Progenitor cell of endocrine pancreas (in vitro differentiated cells): Measurements from ENCODE around the gene CRK. TPM values are rescaled to one million over a fixed set of nuclear protein-coding genes. Genes with fewer than 3 reads are reported as not detected.

Experiments
- DNase-seq: peaks from one replicate; pipeline ENCODE4 v3.0.0; 2021; ENCODE audit warnings: low spot score; ENCODE audit not compliant: unreplicated experiment
- H3K27ac Mint-ChIP-seq: 2 replicates; pipeline ENCODE4 v1.8.0; 2021; ENCODE audit warnings: mild to moderate bottlenecking, moderate library complexity, mixed read lengths
- H3K27me3 Mint-ChIP-seq: 2 replicates; pipeline ENCODE4 v1.8.0; 2021; ENCODE audit warnings: mixed read lengths
- H3K36me3 Mint-ChIP-seq: 2 replicates; pipeline ENCODE4 v1.8.0; 2022; ENCODE audit warnings: mixed read lengths; ENCODE audit not compliant: insufficient read depth
- H3K4me1 Mint-ChIP-seq: 2 replicates; pipeline ENCODE4 v1.8.0; 2021; ENCODE audit warnings: low read depth, mixed read lengths
- H3K4me3 Mint-ChIP-seq: 2 replicates; pipeline ENCODE4 v1.8.0; 2021; ENCODE audit warnings: low read depth, mild to moderate bottlenecking, moderate library complexity, mixed read lengths
- H3K9me3 Mint-ChIP-seq: 2 replicates; pipeline ENCODE4 v1.8.0; 2021; ENCODE audit warnings: low read depth, mixed read lengths
- CTCF ChIP-seq: fragments of 200-600 bp; sonication (generic); IDR thresholded peaks from one replicate; pipeline ENCODE4 v1.5.0; 2021; ENCODE audit warnings: antibody characterized with exemption, mild to moderate bottlenecking; ENCODE audit not compliant: unreplicated experiment
- total RNA-seq: library from RNA; stranded (reverse); gene quantifications from 2 replicates; pipeline ENCODE4 v1.2.1, GENCODE V29; 2021

Gene CRK
- total RNA-seq, 1 donor from 2014 or later: 41.6 TPM

- Mint-ChIP-seq H3K27me3 (no peaks in the 10 kb centered on the region), H3K9me3 (no peaks in the 10 kb centered on the region), H3K4me3 (no peak overlapping the region), H3K36me3 (no peaks in the 10 kb centered on the region), H3K27ac (no peak overlapping the region), H3K4me1 (peaks cover 7% of the 10 kb centered on the region)
- TF ChIP-seq CTCF: no peak
- no peak for DNase-seq
These were observed 15.1 kb downstream of the CRK start for GRCh38 chr17:1440921-1441320.

- no peaks in the 10 kb centered on the region for H3K27me3 Mint-ChIP-seq
- peaks cover 4% of the 10 kb centered on the region for H3K36me3 Mint-ChIP-seq
- TF ChIP-seq CTCF: no peak
- H3K9me3 Mint-ChIP-seq: no peaks in the 10 kb centered on the region
- DNase-seq: no peak
- H3K4me1 Mint-ChIP-seq: peaks cover 7% of the 10 kb centered on the region
- H3K4me3 Mint-ChIP-seq: no peak overlapping the region
- H3K27ac Mint-ChIP-seq: peak overlapping the region; percentile 86
These were observed 17.4 kb downstream of the CRK start for GRCh38 chr17:1438593-1439083.

DNA sequence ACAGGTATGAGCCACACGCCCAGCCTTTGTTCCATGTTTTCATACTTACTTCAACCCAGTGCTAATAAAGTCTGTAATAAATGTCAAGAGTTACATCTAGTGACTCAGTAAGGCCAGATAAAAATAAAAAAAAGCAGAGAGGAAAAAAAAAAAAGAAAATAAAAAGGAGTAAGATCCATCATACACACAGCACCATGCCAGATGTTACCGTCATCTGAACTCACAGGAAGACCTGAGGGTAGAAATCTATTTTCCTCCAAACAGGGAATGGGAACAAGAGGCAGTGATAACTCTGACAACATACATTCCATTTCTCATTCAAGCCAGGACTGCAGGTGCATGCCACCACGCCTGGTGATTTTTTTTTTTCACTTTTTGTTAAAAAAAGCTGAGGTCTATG, 20.7 kb downstream of the CRK start:
- Mint-ChIP-seq H3K4me1 (peaks cover 11% of the 10 kb centered on the region), H3K27me3 (no peaks in the 10 kb centered on the region), H3K27ac (peak overlapping the region; percentile 45), H3K36me3 (peaks cover 8% of the 10 kb centered on the region), H3K4me3 (no peak overlapping the region), H3K9me3 (no peaks in the 10 kb centered on the region)
- TF ChIP-seq CTCF: no peak
- no peak for DNase-seq

DNA sequence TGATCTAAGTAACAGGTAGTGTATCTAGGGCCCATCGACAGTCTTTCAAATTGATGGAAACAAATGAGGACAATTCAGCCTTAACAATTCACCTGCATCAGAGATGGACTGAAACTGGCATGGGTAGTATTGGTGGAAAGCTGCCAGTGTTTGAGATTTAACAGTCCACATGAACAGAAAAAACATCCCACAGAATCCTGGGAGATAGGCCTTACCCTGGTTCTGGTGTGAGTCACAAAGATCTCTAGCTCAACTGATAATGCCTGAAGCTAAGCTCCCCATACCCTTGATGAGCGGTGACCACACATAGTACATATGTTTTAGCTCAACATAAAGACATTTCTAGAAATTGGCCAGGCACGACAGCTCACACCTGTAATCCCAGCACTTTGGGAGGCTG, 21.9 kb downstream of the CRK start:
- Mint-ChIP-seq H3K4me3 (no peak overlapping the region), H3K4me1 (peaks cover 11% of the 10 kb centered on the region), H3K36me3 (peaks cover 8% of the 10 kb centered on the region), H3K27me3 (no peaks in the 10 kb centered on the region), H3K27ac (peak overlapping the region; percentile 24), H3K9me3 (no peaks in the 10 kb centered on the region)
- no peak for TF ChIP-seq CTCF
- DNase-seq: no peak

DNA sequence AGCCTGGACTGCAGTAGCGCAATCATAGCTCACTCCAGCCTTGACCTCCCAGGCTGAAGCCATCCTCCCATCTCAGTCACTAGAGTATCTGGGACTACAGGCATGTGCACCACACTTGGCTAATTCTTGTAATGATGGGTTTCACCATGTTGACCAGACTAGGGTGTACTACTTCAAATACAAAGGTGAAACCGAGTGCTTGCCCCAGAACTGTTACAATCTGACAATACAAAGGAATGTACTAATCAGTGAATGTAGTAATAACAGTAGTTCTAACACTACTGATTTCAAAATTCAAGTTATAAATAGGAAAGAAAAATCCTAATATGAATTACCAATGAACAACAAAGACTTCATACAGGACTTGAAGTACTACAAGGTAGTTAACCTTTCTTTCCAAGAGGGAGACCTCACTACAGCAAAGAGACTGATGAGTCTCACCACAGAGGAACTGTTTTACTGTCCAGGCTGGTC, 24.4 kb downstream of the CRK start:
- H3K4me3 Mint-ChIP-seq: no peak overlapping the region
- DNase-seq: no peak
- TF ChIP-seq CTCF: no peak
- H3K9me3 Mint-ChIP-seq: no peaks in the 10 kb centered on the region
- peaks cover 5% of the 10 kb centered on the region for H3K4me1 Mint-ChIP-seq
- H3K27me3 Mint-ChIP-seq: no peaks in the 10 kb centered on the region
- peaks cover 9% of the 10 kb centered on the region for H3K36me3 Mint-ChIP-seq
- H3K27ac Mint-ChIP-seq: no peak overlapping the region
